ENCODE measurements around the gene PYCARD.
"Not testable (repeated sequence)": the region's sequence is repeated elsewhere in the genome, so short reads cannot be mapped to it uniquely, and the experiment has no call there.

PYCARD gene

DNA sequence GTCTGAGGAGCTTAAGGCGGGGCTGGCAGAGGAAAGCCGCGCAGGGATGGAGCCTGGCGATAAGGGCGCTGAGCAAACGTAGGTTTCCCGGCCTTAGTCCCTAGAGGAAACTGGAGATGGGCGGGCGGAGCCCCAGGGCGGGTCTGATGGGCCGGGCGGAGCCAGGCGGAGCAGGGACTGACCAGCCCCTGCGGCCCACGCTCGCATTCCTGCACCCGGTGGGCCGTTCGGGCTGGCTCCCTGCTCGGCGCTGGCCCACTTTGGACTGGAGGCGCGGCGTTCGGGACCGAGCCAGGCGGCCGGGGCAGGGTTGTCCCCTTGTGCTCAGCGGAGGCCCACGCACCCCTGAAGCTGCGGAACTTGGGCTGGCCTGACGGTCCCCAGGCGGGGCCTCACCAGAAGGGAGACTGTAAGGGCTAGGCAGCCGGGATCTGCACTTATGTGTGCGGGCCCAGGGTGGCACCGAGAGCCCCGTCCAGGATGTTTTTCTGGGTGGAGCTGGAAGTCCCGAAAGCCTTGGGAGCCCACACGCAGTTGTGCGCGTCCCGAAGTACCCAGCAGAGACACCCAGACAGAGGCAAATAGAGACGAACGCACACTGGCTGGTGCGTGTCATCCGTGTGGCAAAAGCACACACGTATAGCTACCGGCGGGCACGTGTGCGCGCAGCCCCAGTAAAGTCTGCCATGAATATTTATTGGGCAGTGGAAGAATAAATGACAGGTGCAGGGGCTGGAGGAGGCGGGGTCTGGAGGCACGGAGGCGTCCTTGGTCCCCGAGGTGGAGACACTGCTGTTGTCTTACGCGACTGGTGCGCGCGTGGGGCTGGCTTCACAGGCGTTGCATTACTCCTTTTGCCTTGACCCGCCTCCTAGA, 13.0 kb upstream of the PYCARD start:
- peak; percentile 96 for DNase-seq (ENCODE audit: low spot score)

DNA sequence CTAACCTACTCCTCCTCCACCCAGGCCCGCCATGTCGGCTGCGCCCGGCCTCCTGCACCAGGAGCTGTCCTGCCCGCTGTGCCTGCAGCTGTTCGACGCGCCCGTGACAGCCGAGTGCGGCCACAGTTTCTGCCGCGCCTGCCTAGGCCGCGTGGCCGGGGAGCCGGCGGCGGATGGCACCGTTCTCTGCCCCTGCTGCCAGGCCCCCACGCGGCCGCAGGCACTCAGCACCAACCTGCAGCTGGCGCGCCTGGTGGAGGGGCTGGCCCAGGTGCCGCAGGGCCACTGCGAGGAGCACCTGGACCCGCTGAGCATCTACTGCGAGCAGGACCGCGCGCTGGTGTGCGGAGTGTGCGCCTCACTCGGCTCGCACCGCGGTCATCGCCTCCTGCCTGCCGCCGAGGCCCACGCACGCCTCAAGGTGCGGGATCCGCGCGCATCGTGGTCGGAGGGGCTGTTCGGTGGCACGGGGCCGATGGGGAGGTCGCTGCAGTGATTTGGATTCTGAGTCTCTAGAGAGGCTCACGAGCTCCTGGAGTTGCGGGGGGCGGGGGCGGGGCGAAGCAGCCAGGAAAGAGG, 12.2 kb upstream of the PYCARD start:
- no peak for DNase-seq (ENCODE audit: low spot score)

DNA sequence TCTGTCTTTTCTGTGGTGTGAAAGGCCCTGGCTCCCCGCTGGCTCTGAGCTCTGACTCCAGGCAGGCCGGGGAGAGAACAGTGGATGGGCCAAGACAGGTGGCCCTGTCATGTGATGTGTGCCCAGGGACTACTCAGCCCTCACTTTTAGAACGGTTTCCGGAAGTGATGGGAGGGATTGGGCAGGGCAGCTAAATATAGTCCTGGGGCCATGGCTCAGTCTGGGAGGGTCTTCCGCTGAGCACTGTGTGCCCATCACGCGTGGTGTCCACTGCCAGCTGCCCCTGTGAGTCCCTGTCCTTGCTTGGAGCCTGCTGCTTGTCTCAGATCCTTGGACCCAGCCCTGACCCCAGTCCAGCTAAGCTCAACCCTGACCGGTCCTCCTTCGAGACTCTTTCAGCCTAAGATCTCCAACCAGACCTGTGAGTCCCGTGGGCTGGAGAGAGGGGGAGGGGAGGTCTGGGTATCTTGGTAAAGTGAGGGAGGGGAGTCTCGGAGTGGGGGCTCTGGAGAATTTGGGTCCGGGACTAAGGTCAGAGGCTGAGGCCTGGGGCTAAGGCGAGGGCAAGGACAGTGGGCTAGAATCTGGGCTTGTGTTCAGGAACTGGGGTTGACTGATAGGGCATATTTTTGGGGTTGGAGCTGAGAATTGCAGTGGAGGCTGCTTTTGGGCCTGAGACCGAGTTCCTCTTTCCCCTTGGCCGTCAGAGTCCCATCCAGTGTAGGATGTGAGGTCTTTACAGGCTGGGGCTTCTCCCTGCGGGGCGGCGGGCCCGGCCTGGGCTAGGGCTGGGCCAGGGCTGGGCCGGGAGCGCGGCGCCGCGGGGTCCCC, 11.5 kb upstream of the PYCARD start, which contains the start of gene TRIM72:
TSS of gene TRIM72 (plus strand) at position 243 of the 831 bp plus-strand sequence. CDS start 620 bp downstream, outside the sequence.
- peak; percentile 1 for DNase-seq (ENCODE audit: low spot score)

DNA sequence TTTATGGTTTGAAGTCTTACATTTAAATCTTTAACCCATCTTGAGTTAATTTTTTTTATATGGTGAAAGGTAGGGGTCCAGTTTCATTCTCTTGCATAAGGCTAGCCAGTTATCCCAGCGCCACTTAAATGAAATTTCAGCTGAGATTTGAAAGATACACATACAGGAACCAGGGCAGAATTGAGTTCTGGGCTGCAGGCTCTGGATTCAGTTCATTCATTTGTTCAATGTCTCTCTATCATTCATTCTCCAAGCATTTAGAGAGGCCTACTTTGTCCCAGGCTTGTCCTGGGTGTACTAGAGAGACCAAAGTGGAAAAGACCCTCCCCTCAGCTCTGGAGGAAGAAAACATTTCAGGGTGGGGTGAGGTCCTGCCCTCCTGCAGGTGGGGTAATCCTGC, 10.8 kb upstream of the PYCARD start:
- no peak for DNase-seq (ENCODE audit: low spot score)

DNA sequence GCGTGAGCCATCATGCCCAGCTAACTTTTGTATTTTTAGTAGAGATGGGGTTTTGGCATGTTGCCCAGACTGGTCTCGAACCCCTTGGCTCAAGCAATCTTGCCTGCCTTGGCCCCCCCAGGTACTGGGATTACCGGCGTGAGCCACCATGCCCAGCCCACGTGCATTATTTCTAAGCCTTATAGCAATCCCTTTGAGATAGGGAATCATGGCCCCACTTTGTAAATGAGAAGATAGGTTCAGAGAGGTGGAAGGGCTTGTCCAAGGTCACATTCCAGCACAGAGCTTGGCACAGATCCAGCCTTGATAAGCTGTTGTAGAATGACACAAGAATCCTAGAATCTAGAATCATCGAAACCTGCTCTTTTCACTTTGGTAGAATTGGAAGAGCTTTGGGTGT, 4.2 kb upstream of the PYCARD start:
- DNase-seq (ENCODE audit: low spot score), result no peak

DNA sequence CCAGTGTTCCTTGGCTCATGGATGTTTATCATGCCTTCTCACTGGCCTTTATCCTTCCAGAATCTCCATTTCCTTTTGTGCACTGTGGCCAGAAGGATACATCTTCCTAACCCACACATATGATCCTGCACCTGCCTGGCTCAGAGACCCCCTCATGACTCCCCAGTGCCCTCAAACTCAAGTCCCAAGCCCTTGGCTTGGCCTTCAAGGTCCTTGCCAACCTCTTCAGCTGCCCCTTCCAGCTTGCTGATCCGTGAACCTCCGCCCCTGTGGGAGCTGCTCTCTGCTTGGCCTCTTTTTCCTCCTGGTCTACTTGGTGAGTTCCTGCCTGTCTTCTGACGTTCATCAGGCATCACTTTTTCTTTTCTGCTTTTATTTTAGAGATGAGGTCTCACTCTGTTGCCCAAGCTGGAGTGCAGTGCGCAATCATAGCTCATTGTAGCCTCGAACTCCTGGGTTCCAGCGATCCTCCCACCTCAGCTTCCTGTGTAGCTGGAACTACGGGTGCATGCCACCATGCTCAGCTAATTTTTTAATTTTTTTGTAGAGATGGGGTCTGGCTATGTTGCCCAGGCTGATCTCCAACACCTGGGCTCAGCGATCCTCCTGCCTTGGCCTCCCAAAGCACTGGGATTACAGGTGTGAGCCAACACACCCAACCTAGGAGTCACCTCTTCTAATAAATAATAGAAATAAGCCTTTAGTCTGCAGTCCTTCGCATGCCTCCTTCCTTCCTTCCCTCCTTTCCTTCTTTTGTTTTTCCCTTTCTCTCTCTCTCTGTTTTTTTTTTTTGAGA, 2.5 kb upstream of the PYCARD start:
- DNase-seq (ENCODE audit: low spot score), result no peak

DNA sequence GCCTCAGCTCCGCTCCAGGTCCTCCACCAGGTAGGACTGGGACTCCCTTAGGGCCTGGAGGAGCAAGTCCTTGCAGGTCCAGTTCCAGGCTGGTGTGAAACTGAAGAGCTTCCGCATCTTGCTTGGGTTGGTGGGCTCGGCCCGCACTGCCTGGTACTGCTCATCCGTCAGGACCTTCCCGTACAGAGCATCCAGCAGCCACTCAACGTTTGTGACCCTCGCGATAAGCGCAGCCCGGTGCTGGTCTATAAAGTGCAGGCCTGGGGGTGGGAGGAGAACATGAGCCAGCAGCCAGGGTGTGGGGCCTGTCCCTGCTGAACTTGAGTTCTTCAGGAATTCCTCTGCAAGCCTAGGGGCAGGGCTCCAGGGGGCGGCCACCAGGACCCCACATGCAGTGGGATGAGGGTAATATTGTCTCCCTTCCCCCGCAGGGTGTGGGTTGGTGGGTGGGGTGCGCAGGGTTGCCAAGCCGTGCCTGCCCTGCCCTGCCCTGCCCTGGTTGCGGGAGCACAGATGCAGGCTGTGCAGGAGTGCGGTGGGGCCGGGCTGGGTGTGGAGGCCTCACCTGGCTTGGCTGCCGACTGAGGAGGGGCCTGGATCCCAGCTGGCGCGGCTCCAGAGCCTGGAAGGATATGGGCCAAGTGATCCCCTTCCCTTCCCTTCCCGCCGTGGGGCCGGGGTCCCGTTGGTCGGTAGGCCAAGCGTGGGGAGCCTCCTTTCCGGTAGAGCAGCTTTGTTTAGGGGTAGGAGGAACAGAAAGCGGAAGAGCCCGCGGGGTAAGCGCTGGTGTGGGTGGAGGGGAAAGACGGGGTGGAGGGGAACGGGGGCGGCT, 762 bp downstream of the PYCARD start:
- DNase-seq (ENCODE audit: low spot score), result peak; percentile 55

DNA sequence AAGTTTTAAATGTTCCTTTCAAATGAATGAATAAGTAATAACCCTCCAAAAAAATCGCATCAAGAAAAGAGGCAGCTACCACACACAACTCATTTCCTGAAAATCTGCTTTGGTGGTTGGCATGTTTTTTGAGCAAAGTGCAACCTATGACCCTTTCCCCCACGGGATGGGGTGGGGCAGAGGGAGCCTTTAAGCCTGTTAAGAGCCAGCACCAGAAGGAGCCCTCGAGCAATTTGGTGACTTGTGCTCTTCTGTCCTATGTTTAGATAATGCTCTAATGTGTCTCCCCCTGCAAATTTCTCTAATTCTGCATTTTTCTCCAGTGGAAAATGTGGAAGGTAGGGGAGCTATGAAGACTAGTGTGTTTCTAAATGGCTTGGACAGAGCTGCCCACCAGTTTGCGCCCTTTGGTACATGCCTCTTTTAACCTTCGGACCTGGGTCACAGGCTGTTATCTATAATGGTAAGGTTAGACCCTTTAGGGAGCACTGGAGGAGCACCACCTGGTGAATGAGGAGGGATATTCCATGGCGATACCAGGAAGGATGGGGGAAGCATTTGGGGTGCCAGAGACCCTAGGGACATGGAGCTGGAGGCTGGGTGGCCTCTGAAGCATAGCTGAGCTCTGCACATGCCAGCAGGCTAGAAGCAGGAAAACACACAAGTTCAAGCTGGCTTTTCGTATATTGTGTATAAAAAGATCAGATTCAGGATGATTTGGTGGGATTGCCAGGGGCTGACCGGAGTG, 1.6 kb downstream of the PYCARD start:
- DNase-seq (ENCODE audit: low spot score), result peak; percentile 49

DNA sequence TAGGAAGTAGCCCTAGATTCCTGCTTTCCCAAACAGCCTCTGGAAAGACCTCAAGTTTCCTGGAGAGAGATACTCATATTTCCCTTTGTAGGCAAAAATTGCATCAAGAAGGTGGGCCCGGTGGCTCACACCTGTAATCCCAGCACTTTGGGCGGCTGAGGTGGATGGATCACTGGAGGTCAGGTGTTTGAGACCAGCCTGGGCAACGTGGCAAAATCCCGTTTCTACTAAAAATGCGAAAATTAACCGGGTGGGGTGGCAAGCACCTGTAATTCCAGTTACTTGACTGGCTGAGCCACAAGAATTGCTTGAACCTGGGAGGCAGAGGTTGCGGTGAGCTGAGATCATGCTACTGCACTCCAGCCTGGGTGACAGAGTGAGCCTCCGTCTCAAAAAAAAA, 2.4 kb downstream of the PYCARD start:
- not testable (repeated sequence) for DNase-seq (ENCODE audit: low spot score)

DNA sequence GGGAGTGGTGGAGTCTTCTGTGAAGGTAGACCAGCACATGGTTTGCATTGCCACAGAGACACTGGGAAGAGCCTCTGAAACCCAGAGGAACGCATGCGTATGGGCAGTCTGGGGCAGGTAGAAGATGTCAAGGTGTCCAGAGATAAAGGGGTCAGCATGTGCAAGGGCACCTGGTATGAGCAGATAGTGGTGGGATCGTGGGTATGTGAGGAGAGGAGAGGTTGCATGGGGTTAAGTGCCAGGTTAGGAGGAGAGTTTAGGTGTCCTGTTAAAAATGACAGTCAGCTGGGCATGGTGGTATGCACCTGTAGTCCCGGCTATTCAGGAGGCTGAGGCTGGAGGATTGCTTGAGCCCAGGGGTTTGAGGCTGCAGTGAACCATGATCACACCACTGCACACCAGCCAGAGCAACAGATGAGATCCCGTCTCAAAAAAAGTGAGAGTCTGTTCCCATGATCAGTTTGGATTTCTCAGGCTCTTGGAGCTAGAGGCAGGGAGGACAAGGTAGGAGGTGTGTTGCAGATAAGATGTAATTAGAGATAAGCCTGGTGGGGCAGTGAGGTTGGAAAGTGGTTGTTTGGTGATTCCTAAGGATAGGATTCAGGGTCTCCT, 3.0 kb downstream of the PYCARD start:
- no peak for DNase-seq (ENCODE audit: low spot score)

DNA sequence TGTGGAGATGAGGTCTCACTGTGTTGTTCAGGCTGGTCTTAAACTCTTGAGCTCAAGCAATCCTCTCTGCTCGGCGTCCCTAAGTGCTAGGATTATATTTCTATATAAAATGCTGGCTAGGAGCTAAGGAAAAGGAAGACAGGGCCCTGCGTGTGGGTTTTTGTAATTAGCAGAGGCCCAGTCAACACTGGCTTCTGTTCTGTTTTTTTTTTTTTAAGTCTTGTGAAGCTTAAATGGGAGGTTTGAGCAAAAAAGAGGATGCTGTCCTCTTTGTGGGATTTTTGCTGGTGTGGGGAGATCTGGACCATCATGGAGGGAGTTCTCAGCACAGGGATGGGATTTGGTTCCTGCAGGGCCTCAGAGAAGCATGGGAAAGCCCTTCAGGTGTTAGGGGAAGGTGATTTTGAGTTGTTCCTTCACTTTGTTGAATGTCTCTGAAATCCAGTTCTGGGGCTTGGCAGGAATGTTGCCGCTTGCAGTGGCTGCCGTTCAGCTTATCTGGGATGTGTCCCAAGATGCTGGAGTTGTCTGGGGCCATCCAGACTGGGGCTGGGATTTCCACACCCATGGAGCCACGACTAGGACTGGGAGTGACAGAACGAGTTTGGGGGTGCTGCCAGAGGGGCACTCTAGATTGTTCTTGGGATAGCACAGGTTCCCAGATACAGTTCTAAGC, 4.2 kb downstream of the PYCARD start:
- DNase-seq (ENCODE audit: low spot score), result no peak

DNA sequence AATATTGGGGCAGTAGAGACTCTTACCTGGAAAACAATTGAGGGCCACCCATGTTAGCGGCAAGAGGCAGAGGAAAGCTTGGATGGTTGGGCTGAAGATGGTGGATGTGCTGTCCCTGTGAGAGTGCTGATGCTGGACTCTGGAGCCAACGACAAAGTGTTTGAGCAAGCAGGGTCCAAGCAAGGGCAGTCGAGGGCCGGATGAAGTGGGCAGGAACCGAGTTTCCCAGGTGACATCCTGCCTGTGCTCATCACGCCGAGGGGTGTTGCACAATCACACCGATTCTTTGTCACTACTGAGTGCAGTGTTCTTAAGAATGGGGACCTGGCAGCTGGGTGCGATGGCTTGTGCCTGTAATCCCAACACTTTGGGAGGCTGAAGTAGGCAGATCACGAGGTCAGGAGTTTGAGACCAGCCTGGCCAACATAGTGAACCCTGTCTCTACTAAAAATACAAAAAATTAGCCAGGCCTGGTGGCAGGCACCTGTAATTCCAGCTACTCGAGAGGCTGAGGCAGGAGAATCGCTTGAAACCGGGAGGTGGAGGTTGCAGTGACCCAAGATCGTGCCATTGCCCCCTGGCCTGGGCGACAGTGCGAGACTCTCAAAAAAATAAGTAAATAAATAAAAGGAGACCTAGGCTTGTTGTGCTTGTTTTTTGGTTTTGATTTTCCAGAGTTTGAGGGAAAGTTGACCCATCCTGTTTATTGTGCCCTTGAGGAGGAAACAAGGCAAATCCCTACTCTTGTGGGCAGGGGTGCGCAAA, 6.1 kb downstream of the PYCARD start:
- no peak for DNase-seq (ENCODE audit: low spot score)

DNA sequence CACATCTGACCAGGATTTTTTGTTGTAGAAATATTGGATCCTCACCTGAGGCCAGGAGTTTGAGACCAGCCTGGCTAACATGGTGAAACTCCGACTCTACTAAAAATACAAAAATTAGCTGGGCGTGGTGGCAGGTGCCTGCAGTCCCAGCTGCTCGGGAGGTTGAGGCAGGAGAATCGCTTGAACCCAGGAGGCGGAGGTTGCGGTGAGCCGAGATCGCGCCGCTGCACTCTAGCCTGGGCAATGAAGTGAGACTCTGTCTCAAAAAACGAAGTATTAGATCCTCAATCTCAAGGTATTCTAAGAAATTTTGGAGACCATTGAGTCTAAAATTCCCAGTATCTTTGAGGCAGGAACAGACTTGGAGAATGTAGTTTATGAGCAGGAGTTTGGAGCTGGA, 6.7 kb downstream of the PYCARD start:
- not testable (repeated sequence) for DNase-seq (ENCODE audit: low spot score)

DNA sequence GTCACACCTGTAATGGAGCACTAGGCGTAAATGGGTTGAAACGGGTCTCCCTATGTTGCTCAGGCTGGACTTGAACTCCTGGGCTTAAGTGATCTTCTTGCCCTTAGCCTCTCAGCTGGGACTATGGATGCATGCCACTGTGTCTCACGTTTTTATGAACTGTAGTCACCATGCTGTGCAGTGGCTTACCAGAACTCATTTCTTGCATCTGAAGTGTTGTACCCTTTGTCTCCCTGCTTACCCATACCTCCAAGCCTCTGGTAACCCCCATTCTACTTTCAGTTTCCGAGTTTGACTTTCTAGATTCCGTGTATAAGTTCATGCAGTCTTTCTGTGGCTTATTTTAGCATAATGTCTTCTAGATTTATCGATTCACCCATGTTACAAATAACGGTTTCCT, 7.7 kb downstream of the PYCARD start:
- DNase-seq (ENCODE audit: low spot score), result no peak

DNA sequence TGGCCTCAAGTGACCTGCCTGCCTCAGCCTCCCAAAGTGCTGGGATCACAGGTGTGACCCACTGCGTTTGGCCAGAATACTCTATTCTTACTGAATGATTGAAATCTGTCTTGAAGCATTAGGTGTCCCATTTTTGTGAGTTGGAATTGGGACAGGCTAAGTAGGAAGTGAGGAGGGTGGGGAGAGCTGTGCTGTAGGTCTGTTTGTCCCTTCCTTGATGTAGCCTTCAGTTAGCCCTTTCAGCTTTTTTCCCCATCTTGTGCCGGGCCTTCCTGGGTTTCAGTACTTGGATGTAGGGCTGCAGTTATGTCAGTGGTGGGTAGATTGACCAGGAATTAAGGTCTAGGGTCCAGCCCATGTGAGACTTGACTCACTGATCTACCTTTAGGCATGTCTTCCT, 8.7 kb downstream of the PYCARD start:
- DNase-seq (ENCODE audit: low spot score), result no peak

DNA sequence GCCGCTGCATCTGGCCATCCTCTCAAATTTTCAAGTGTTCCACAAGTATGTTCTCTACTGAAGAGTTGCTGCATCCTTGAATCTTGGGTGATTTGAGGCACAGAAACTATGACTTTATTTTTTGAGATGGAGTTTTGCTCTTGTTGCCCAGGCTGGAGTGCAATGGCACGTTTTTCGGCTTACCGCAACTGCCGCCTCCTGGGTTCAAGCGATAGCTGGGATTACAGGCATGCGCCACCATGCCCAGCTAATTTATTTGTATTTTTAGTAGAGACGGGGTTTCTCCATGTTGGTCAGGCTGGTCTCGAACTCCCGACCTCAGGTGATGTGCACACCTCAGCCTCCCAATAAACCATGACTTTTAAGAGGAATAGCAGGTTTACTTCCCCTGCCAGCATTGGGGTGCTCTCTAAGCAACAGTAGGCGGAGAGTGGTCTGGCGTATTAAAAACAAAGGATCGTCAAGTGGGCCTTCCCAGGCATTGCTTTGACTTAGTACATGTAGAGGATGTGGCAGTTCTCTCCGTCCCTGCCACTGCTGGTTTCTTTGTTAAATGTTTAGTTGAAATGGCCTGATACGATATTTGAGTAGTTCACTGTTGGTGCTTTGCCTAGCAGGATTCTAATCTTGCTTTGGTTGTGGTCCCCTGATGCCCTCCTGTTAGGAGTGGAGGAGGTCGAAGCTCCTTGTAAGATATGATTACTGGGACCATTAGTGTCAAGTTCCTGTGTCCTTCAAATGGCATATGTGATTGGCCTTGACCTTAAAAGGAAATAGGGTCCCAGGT, 9.5 kb downstream of the PYCARD start:
- DNase-seq (ENCODE audit: low spot score), result no peak

DNA sequence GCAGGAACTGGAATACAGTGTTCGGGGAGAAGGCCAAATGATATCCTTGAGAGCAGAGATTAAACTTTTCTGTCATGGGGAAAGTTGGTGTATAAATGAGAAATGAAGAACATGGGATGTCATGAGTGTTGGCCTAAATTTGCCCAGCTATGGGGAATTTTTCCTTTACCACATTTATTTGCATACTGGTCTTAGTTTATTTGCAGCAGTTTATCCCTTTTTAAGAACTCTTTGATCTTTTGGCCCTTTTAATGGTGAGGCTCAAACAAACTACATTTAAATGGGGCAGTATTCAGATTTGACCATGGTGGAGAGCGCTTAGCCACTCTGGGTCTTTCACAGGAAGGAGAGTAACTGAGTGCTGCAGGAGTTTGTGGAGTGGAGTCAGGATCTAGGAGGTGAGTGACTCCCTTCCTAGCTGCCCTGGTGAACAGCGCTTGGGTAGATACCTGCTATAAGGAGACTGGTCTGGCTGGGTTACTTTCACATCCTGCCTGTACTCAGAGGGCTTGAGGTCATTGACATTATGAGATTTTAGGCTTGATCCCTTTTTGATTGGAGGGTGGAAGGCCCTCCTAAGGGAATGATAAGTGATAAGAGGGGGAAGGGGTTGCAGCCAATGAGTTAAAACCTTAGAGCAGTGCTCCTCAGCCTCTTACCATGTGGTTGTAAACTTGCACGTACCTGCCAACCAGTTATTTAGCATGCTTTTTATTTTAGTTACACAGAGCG, 10.7 kb downstream of the PYCARD start:
- DNase-seq (ENCODE audit: low spot score), result no peak

Measured in GM03348 (cell line).